HEK293 (cell line): Measurements from ENCODE around the gene TNFRSF1A.
A peak's percentile ranks its signal among the peaks of the same experiment; 100 is the strongest.

ENCODE experiments used
- BCL11B ChIP-seq: fragments of 450-650 bp; formaldehyde crosslinking; IDR thresholded peaks from 2 replicates; pipeline ENCODE4 v1.5.1; 2016; ENCODE audit warnings: low read depth, missing biosample characterization, missing genetic modification characterization
- ELK4 ChIP-seq: IDR thresholded peaks from 2 replicates; pipeline ENCODE4 v1.6.1; 2011; ENCODE audit warnings: mild to moderate bottlenecking, low read depth, low read length, borderline replicate concordance
- FEZF1 ChIP-seq: fragments of 450-650 bp; formaldehyde crosslinking; IDR thresholded peaks from 2 replicates; pipeline ENCODE4 v1.5.1; 2016; ENCODE audit warnings: missing biosample characterization, missing genetic modification characterization
- GLI2 ChIP-seq: fragments of 450-650 bp; formaldehyde crosslinking; IDR thresholded peaks from 2 replicates; pipeline ENCODE4; 2017; ENCODE audit warnings: missing biosample characterization, missing genetic modification characterization, low read depth, borderline replicate concordance
- GLIS2 ChIP-seq: fragments of 450-650 bp; formaldehyde crosslinking; IDR thresholded peaks from 2 replicates; pipeline ENCODE4 v1.5.1; 2016; ENCODE audit warnings: missing biosample characterization, missing genetic modification characterization
- HIC1 ChIP-seq: fragments of 450-650 bp; formaldehyde crosslinking; IDR thresholded peaks from 2 replicates; pipeline ENCODE4 v1.5.1; 2016; ENCODE audit warnings: missing biosample characterization, missing genetic modification characterization
- INSM2 ChIP-seq: fragments of 450-650 bp; formaldehyde crosslinking; IDR thresholded peaks from 2 replicates; pipeline ENCODE4 v1.5.1; 2016; ENCODE audit warnings: missing biosample characterization, missing genetic modification characterization
- KLF7 ChIP-seq: fragments of 450-650 bp; formaldehyde crosslinking; IDR thresholded peaks from 2 replicates; pipeline ENCODE4 v1.5.1; 2016; ENCODE audit warnings: missing biosample characterization, missing genetic modification characterization, borderline replicate concordance
- PATZ1 ChIP-seq: fragments of 450-650 bp; formaldehyde crosslinking; IDR thresholded peaks from 2 replicates; pipeline ENCODE4 v1.5.1; 2016; ENCODE audit warnings: missing biosample characterization, missing genetic modification characterization
- SCRT1 ChIP-seq: fragments of 450-650 bp; formaldehyde crosslinking; IDR thresholded peaks from 2 replicates; pipeline ENCODE4 v1.5.1; 2016; ENCODE audit warnings: missing biosample characterization, missing genetic modification characterization, borderline replicate concordance
- SP2 ChIP-seq: fragments of 450-650 bp; formaldehyde crosslinking; IDR thresholded peaks from 2 replicates; pipeline ENCODE4 v1.5.1; 2016; ENCODE audit warnings: missing biosample characterization, missing genetic modification characterization
- SP3 ChIP-seq: fragments of 450-650 bp; formaldehyde crosslinking; IDR thresholded peaks from 2 replicates; pipeline ENCODE4 v1.5.1; 2016; ENCODE audit warnings: missing biosample characterization, missing genetic modification characterization
- SP7 ChIP-seq: fragments of 450-650 bp; formaldehyde crosslinking; IDR thresholded peaks from 2 replicates; pipeline ENCODE4 v1.5.1; 2016; ENCODE audit warnings: missing biosample characterization, missing genetic modification characterization
- WT1 ChIP-seq: fragments of 450-650 bp; formaldehyde crosslinking; IDR thresholded peaks from 2 replicates; pipeline ENCODE4 v1.5.1; 2016; ENCODE audit warnings: missing biosample characterization, missing genetic modification characterization
- ZBTB17 ChIP-seq: fragments of 450-650 bp; formaldehyde crosslinking; IDR thresholded peaks from 2 replicates; pipeline ENCODE4 v1.5.1; 2016; ENCODE audit warnings: missing biosample characterization, missing genetic modification characterization
- ZEB2 ChIP-seq: fragments of 450-650 bp; formaldehyde crosslinking; IDR thresholded peaks from 2 replicates; pipeline ENCODE4 v1.5.1; 2016; ENCODE audit warnings: missing biosample characterization, missing genetic modification characterization
- ZNF10 ChIP-seq: fragments of 450-650 bp; formaldehyde crosslinking; IDR thresholded peaks from 2 replicates; pipeline ENCODE4 v1.5.1; 2017; ENCODE audit warnings: missing biosample characterization, missing genetic modification characterization
- ZNF335 ChIP-seq: fragments of 450-650 bp; formaldehyde crosslinking; conservative IDR thresholded peaks from 2 replicates; pipeline ENCODE4 v1.5.1; 2016; ENCODE audit warnings: missing biosample characterization, missing genetic modification characterization
- ZNF366 ChIP-seq: fragments of 450-650 bp; formaldehyde crosslinking; conservative IDR thresholded peaks from 2 replicates; pipeline ENCODE4 v1.5.1; 2016; ENCODE audit warnings: missing biosample characterization, missing genetic modification characterization
- ZNF558 ChIP-seq: fragments of 450-650 bp; formaldehyde crosslinking; IDR thresholded peaks from 2 replicates; pipeline ENCODE4 v1.5.1; 2016; ENCODE audit warnings: missing biosample characterization, missing genetic modification characterization
- ZNF624 ChIP-seq: fragments of 450-650 bp; formaldehyde crosslinking; IDR thresholded peaks from 2 replicates; pipeline ENCODE4 v1.5.1; 2017; ENCODE audit warnings: missing biosample characterization, missing genetic modification characterization
- ZNF677 ChIP-seq: fragments of 450-650 bp; IDR thresholded peaks from 2 replicates; pipeline ENCODE4 v1.5.0; 2018; ENCODE audit warnings: missing biosample characterization, mild to moderate bottlenecking, missing genetic modification characterization, moderate library complexity
- ZXDB ChIP-seq: fragments of 450-650 bp; formaldehyde crosslinking; IDR thresholded peaks from 2 replicates; pipeline ENCODE4 v1.5.1; 2016; ENCODE audit warnings: missing biosample characterization, missing genetic modification characterization
- TF ChIP-seq, protein P1 (sequence below): fragments of 450-650 bp; formaldehyde crosslinking; IDR thresholded peaks from 2 replicates; pipeline ENCODE4 v1.5.1; 2016; ENCODE audit warnings: missing biosample characterization, missing genetic modification characterization, borderline replicate concordance
- TF ChIP-seq, protein P2 (sequence below): fragments of 450-650 bp; formaldehyde crosslinking; IDR thresholded peaks from 2 replicates; pipeline ENCODE4 v1.5.1; 2017; ENCODE audit warnings: missing biosample characterization, mild to moderate bottlenecking, missing genetic modification characterization, moderate library complexity

TNFRSF1A gene

GRCh38 chr12:6370994-6371754 lies 29.3 kb upstream of the TNFRSF1A start (continued):
- TF ChIP-seq, protein P1, sequence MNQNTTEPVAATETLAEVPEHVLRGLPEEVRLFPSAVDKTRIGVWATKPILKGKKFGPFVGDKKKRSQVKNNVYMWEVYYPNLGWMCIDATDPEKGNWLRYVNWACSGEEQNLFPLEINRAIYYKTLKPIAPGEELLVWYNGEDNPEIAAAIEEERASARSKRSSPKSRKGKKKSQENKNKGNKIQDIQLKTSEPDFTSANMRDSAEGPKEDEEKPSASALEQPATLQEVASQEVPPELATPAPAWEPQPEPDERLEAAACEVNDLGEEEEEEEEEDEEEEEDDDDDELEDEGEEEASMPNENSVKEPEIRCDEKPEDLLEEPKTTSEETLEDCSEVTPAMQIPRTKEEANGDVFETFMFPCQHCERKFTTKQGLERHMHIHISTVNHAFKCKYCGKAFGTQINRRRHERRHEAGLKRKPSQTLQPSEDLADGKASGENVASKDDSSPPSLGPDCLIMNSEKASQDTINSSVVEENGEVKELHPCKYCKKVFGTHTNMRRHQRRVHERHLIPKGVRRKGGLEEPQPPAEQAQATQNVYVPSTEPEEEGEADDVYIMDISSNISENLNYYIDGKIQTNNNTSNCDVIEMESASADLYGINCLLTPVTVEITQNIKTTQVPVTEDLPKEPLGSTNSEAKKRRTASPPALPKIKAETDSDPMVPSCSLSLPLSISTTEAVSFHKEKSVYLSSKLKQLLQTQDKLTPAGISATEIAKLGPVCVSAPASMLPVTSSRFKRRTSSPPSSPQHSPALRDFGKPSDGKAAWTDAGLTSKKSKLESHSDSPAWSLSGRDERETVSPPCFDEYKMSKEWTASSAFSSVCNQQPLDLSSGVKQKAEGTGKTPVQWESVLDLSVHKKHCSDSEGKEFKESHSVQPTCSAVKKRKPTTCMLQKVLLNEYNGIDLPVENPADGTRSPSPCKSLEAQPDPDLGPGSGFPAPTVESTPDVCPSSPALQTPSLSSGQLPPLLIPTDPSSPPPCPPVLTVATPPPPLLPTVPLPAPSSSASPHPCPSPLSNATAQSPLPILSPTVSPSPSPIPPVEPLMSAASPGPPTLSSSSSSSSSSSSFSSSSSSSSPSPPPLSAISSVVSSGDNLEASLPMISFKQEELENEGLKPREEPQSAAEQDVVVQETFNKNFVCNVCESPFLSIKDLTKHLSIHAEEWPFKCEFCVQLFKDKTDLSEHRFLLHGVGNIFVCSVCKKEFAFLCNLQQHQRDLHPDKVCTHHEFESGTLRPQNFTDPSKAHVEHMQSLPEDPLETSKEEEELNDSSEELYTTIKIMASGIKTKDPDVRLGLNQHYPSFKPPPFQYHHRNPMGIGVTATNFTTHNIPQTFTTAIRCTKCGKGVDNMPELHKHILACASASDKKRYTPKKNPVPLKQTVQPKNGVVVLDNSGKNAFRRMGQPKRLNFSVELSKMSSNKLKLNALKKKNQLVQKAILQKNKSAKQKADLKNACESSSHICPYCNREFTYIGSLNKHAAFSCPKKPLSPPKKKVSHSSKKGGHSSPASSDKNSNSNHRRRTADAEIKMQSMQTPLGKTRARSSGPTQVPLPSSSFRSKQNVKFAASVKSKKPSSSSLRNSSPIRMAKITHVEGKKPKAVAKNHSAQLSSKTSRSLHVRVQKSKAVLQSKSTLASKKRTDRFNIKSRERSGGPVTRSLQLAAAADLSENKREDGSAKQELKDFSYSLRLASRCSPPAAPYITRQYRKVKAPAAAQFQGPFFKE (tag by site-specific recombination) = no peak
- TF ChIP-seq GLI2 (no peak), BCL11B (tag by site-specific recombination) (no peak), SP7 (tag by site-specific recombination) (peak; percentile 93), ZNF558 (tag by site-specific recombination) (no peak), SCRT1 (tag by site-specific recombination) (peak; percentile 60; the same call in 1 of the 2 replicates), ZNF335 (tag by site-specific recombination) (peak; percentile 54), ZNF366 (tag by site-specific recombination) (peak; percentile 88), FEZF1 (tag by site-specific recombination) (no peak), ELK4 (no peak), ZNF677 (tag by site-specific recombination) (no peak), ZNF624 (tag by site-specific recombination) (no peak), ZNF10 (tag by site-specific recombination) (peak; percentile 45; the same call in 1 of the 2 replicates), INSM2 (no peak), SP3 (tag by site-specific recombination) (peak; percentile 61), WT1 (tag by site-specific recombination) (peak; percentile 95), SP2 (tag by site-specific recombination) (peak; percentile 63), HIC1 (peak; percentile 58; the same call in 1 of the 2 replicates), ZBTB17 (peak; percentile 74), GLIS2 (peak; percentile 86), KLF7 (tag by site-specific recombination) (no peak), PATZ1 (peak; percentile 85), ZEB2 (tag by site-specific recombination) (peak; percentile 79), ZXDB (peak; percentile 65)
- TF ChIP-seq, protein P2, sequence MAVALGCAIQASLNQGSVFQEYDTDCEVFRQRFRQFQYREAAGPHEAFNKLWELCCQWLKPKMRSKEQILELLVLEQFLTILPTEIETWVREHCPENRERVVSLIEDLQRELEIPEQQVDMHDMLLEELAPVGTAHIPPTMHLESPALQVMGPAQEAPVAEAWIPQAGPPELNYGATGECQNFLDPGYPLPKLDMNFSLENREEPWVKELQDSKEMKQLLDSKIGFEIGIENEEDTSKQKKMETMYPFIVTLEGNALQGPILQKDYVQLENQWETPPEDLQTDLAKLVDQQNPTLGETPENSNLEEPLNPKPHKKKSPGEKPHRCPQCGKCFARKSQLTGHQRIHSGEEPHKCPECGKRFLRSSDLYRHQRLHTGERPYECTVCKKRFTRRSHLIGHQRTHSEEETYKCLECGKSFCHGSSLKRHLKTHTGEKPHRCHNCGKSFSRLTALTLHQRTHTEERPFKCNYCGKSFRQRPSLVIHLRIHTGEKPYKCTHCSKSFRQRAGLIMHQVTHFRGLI (tag by site-specific recombination) = peak; percentile 42; the same call in 1 of the 2 replicates
